GM12864 (cell line): ENCODE measurements around the gene OR8B3.

Experiments
- DNase-seq: peaks from one replicate; pipeline ENCODE4 v3.0.0-alpha.2; 2011; ENCODE audit warnings: low read depth
- H3K4me3 ChIP-seq: 2 replicates; pipeline ENCODE4 v1.5.1; 2011; ENCODE audit warnings: mild to moderate bottlenecking, low read depth, low read length, control low read depth
- CTCF ChIP-seq: IDR thresholded peaks from 2 replicates; pipeline ENCODE4 v1.5.1; 2011; ENCODE audit warnings: low read depth, mild to moderate bottlenecking, moderate library complexity, low read length, control low read depth, inconsistent platforms; ENCODE audit errors: missing control alignments

The OR8B3 gene

GRCh38 chr11:124359566-124359965 lies 39.3 kb downstream of the OR8B3 start:
- no peak for DNase-seq
- TF ChIP-seq CTCF = no peak
- H3K4me3 ChIP-seq = no peak overlapping the region

- no peak overlapping the region for H3K4me3 ChIP-seq
- no peak for TF ChIP-seq CTCF
- no peak for DNase-seq
Measured at GRCh38 chr11:124346311-124346955, 52.4 kb downstream of the OR8B3 start.
